RWPE1 (cell line): Measurements from ENCODE around the gene TRIM46.

Experiments used
- CTCF ChIA-PET: fragments of 350-600 bp; sonication (Branson Sonifier 250); formaldehyde crosslinking; extraction: SDS; loops from one replicate; lab custom pipeline; 2021; lab: Yijun Ruan, JAX
- POLR2A ChIA-PET: fragments of 400-600 bp; formaldehyde crosslinking; extraction: SDS; loops from one replicate; lab custom pipeline; 2020; ENCODE audit warnings: antibody characterized with exemption; ENCODE audit not compliant: low non-redundant PET; lab: Yijun Ruan, JAX
- DNase-seq: peaks from one replicate; pipeline ENCODE4 v3.0.0; 2012; ENCODE audit warnings: low spot score
- H3K27ac ChIP-seq: fragments of 450-650 bp; 2 replicates; pipeline ENCODE4 v1.5.1; 2017
- CTCF ChIP-seq: fragments of 450-650 bp; conservative IDR thresholded peaks from 2 replicates; pipeline ENCODE4 v1.5.1; 2017; ENCODE audit warnings: low read depth, mild to moderate bottlenecking

TRIM46 gene

GRCh38 chr1:155131856-155132255 is 41.8 kb upstream of the TRIM46 start:
- no peak for TF ChIP-seq CTCF
- peak overlapping the region; percentile 99 for H3K27ac ChIP-seq
- ChIA-PET POLR2A (no interaction called here), CTCF (interaction anchor here (2.6 kb wide), 1 partner anchor 41 kb away, joined by 9 read pairs; the partner anchor contains the start of gene KRTCAP2)
- no peak for DNase-seq

GRCh38 chr1:155133799-155134281 is 39.8 kb upstream of the TRIM46 start:
- CTCF ChIA-PET, result interaction anchor here (0.8 to 2.2 kb wide), 3 partner anchors 34 to 116 kb away, joined by 3 to 11 read pairs (median 8); no protein-coding TSS in a partner anchor
- no peak for DNase-seq
- TF ChIP-seq CTCF, result no peak
- POLR2A ChIA-PET, result interaction anchor here (1.8 kb wide), 1 partner anchor 39 kb away, joined by 7 read pairs; the partner anchor contains the start of gene KRTCAP2
- peak overlapping the region; percentile 99 for H3K27ac ChIP-seq

- CTCF ChIA-PET, result interaction anchor here (0.5 to 2.2 kb wide), 5 partner anchors 33 to 198 kb away, joined by 3 to 11 read pairs (median 4); partner anchors contain the start of gene PMVK
These were observed 39.3 kb upstream of the TRIM46 start for GRCh38 chr1:155134322-155134721.

GRCh38 chr1:155134880-155135414 is 38.7 kb upstream of the TRIM46 start:
- H3K27ac ChIP-seq, result peak overlapping the region; percentile 99
- TF ChIP-seq CTCF, result no peak
- peak; percentile 97 for DNase-seq
- POLR2A ChIA-PET, result interaction anchor here (0.7 to 2.9 kb wide), 3 partner anchors 10 to 162 kb away, joined by 3 to 14 read pairs (median 7); partner anchors contain the start of gene KRTCAP2
- CTCF ChIA-PET, result interaction anchor here (0.5 to 1.2 kb wide), 8 partner anchors 31 to 203 kb away, joined by 3 to 11 read pairs (median 4); partner anchors contain the start of gene PMVK

More at GRCh38 chr1:155134322-155134721, 39.3 kb upstream of the TRIM46 start:
- H3K27ac ChIP-seq, result peak overlapping the region; percentile 99
- POLR2A ChIA-PET, result interaction anchor here (1.8 to 2.9 kb wide), 2 partner anchors 9 to 39 kb away, joined by 7 to 14 read pairs; partner anchors contain the start of gene KRTCAP2
- DNase-seq, result no peak
- TF ChIP-seq CTCF, result no peak

GRCh38 chr1:155135415-155136028 is 38.1 kb upstream of the TRIM46 start, which contains the start of gene SLC50A1:
Gene SLC50A1 (plus strand): TSS chr1:155135852. CDS start chr1:155135912, 60 bp downstream.
- CTCF ChIA-PET, result interaction anchor here (0.5 to 0.9 kb wide), 5 partner anchors 31 to 203 kb away, joined by 3 to 5 read pairs (median 3); no protein-coding TSS in a partner anchor
- H3K27ac ChIP-seq, result peak within 1 kb of the TSS; percentile 99
- TF ChIP-seq CTCF, result no peak
- POLR2A ChIA-PET, result interaction anchor here (0.7 to 2.9 kb wide), 4 partner anchors 10 to 163 kb away, joined by 3 to 14 read pairs (median 7); partner anchors contain the start of gene KRTCAP2
- DNase-seq, result peak; percentile 90

- ChIA-PET POLR2A (interaction anchor here (2.9 kb wide), 1 partner anchor 11 kb away, joined by 14 read pairs; no protein-coding TSS in a partner anchor), CTCF (interaction anchor here (0.7 to 1.8 kb wide), 3 partner anchors 31 to 51 kb away, joined by 4 to 5 read pairs (median 4); no protein-coding TSS in a partner anchor)
- no peak for DNase-seq
- no peak for TF ChIP-seq CTCF
- H3K27ac ChIP-seq, result peak overlapping the region; percentile 99
These were observed 36.9 kb upstream of the TRIM46 start for GRCh38 chr1:155136748-155137147.
